ENCODE data around the gene POMGNT1. TPM values are rescaled to one million over a fixed set of nuclear protein-coding genes. Genes with fewer than 3 reads are reported as not detected.

POMGNT1 gene
- total and polyA plus RNA-seq, 2 of the 13 experiments (the other 11 are each of a cell fraction or from before 2014, with no cell fraction given): 33.9 to 46.8 TPM

DNA sequence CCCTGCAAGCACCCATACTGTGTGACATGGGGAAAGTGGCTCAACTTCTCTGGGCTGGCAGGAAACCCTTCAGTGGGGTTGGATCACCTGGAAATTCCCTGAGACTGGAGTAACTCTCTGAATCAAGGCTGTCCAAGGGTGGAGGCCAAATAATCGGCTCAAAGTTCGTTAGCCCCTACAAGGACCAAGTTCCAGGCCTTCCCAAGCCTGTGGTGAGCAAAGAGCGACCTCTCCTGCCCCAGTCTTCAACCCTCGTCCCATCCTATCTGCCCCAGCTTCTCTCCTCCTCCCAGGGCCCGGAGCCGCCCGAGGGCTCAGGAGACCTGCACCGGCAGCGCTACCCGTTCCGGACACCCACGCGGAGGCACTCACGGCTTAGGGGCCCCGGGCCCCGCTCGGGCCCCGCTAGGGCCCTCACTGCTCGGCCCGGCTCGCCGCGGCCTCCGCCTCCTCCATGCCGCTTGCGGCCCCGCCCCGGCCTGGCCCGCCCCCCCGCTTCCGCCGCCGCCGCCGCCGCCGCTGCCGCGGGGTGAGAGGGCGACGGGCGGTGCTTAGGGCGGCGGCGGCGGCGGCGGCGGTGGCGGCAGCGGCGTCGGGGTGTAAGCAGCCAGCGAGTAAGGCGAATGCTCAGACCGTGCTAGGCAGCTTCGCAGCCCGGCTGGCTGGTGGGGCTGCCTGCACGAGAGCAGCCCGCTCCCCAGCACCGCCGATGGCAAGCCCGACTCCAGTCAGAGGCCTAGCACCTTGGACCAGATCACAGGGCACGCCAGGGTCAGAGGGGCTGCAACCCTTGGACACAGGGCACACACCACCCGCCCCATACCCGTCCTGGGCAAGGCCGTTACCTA lies at the start of gene POMGNT1 (continued):
- TF ChIP-seq CSRNP1 (CRISPR knock-in tag; IDR thresholded peaks at IDR 0.05): no peak
- no peak for TF ChIP-seq TBP (CRISPR knock-in tag; IDR thresholded peaks at IDR 0.05)
- 0 out of 2 replicates have a peak, but pooled peaks have one; percentile 7 for TF ChIP-seq REPIN1 (CRISPR knock-in tag; IDR thresholded peaks at IDR 0.05; ENCODE audit: borderline replicate concordance, low read depth)
- TF ChIP-seq ISX (CRISPR knock-in tag; conservative IDR thresholded peaks at IDR 0.05): no peak
- TF ChIP-seq SP140L (CRISPR knock-in tag; IDR thresholded peaks at IDR 0.05; ENCODE audit: borderline replicate concordance): no peak
- no peak for TF ChIP-seq ZNF652 (CRISPR knock-in tag; IDR thresholded peaks at IDR 0.05; ENCODE audit: borderline replicate concordance, low read depth)
- TF ChIP-seq ATF3 (CRISPR knock-in tag; IDR thresholded peaks at IDR 0.05): no peak
- no peak for TF ChIP-seq ZNF432 (CRISPR knock-in tag; IDR thresholded peaks at IDR 0.05; ENCODE audit: borderline replicate concordance)
- no peak for TF ChIP-seq SIX1 (CRISPR knock-in tag; IDR thresholded peaks at IDR 0.05; ENCODE audit: borderline replicate concordance)
- no peak for TF ChIP-seq ZNF562 (CRISPR knock-in tag; IDR thresholded peaks at IDR 0.05; ENCODE audit: borderline replicate concordance)
- TF ChIP-seq ZNF577 (CRISPR knock-in tag; IDR thresholded peaks at IDR 0.05; ENCODE audit: borderline replicate concordance, low read depth): no peak
- no peak for TF ChIP-seq ZNF10 (CRISPR knock-in tag; IDR thresholded peaks at IDR 0.05; ENCODE audit: borderline replicate concordance, low read depth)
- no peak for TF ChIP-seq ZNF20 (CRISPR knock-in tag; IDR thresholded peaks at IDR 0.05)
- TF ChIP-seq NFKB2 (CRISPR knock-in tag; IDR thresholded peaks at IDR 0.05; ENCODE audit: borderline replicate concordance): no peak
- TF ChIP-seq HOXA7 (CRISPR knock-in tag; IDR thresholded peaks at IDR 0.05): no peak
- TF ChIP-seq ZNF775 (CRISPR knock-in tag; IDR thresholded peaks at IDR 0.05; ENCODE audit: borderline replicate concordance): no peak
- TF ChIP-seq, protein P1, sequence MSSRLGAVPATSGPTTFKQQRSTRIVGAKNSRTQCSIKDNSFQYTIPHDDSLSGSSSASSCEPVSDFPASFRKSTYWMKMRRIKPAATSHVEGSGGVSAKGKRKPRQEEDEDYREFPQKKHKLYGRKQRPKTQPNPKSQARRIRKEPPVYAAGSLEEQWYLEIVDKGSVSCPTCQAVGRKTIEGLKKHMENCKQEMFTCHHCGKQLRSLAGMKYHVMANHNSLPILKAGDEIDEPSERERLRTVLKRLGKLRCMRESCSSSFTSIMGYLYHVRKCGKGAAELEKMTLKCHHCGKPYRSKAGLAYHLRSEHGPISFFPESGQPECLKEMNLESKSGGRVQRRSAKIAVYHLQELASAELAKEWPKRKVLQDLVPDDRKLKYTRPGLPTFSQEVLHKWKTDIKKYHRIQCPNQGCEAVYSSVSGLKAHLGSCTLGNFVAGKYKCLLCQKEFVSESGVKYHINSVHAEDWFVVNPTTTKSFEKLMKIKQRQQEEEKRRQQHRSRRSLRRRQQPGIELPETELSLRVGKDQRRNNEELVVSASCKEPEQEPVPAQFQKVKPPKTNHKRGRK (CRISPR knock-in tag; IDR thresholded peaks at IDR 0.05): no peak
- no peak for TF ChIP-seq MAZ (IDR thresholded peaks at IDR 0.05; ENCODE audit: borderline replicate concordance, low read depth, low read length)
- 0 out of 2 replicates have a peak, but pooled peaks have one; percentile 23 for TF ChIP-seq MAZ (CRISPR knock-in tag; IDR thresholded peaks at IDR 0.05; ENCODE audit: low read depth)
- peak; percentile 74; the same call in 1 of the 2 replicates for TF ChIP-seq MEIS2 (CRISPR knock-in tag; IDR thresholded peaks at IDR 0.05)
- no peak for TF ChIP-seq FIP1L1 (IDR thresholded peaks at IDR 0.05; ENCODE audit: borderline replicate concordance, insufficient read depth, low read depth, low read length)
- TF ChIP-seq ADNP (CRISPR knock-in tag; IDR thresholded peaks at IDR 0.05): peak; percentile 63; the same call in 1 of the 2 replicates
- no peak for TF ChIP-seq ZFP62 (CRISPR knock-in tag; IDR thresholded peaks at IDR 0.05)
- peak; percentile 31; the same call in 1 of the 2 replicates for TF ChIP-seq RARA (CRISPR knock-in tag; IDR thresholded peaks at IDR 0.05)
- TF ChIP-seq, protein P2, sequence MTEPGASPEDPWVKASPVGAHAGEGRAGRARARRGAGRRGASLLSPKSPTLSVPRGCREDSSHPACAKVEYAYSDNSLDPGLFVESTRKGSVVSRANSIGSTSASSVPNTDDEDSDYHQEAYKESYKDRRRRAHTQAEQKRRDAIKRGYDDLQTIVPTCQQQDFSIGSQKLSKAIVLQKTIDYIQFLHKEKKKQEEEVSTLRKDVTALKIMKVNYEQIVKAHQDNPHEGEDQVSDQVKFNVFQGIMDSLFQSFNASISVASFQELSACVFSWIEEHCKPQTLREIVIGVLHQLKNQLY (CRISPR knock-in tag; IDR thresholded peaks at IDR 0.05): no peak
- no peak for TF ChIP-seq XBP1 (CRISPR knock-in tag; IDR thresholded peaks at IDR 0.05)
- TF ChIP-seq HIVEP1 (CRISPR knock-in tag; IDR thresholded peaks at IDR 0.05): no peak

Data from HepG2 (cell line).